GM23338 (cell line): ENCODE data around the gene EFCAB8. TPM values are rescaled to one million over a fixed set of nuclear protein-coding genes. Genes with fewer than 3 reads are reported as not detected.

Source experiments
- ATAC-seq: fragments of 200-7000 bp; cut with Tn5 transposase; 3 replicates; pipeline ENCODE4 v1.9.1; 2020
- DNase-seq: peaks from one replicate; pipeline ENCODE4 v3.0.0-alpha.2; 2015; ENCODE audit warnings: low spot score
- H2AFZ ChIP-seq: fragments of 200-600 bp; sonication (generic); 2 replicates; pipeline ENCODE4 v1.8.0; 2016; ENCODE audit warnings: antibody characterized with exemption, mild to moderate bottlenecking, moderate library complexity
- H3F3A ChIP-seq: fragments of 200-600 bp; sonication (generic); replicated peaks from 2 replicates; pipeline ENCODE4 v1.8.0; 2017; ENCODE audit warnings: antibody characterized with exemption, mixed run types, low read depth
- H3K27ac ChIP-seq: fragments of 200-600 bp; sonication (generic); 2 replicates; pipeline ENCODE4 v1.6.1; 2016; ENCODE audit warnings: low read depth
- H3K27me3 ChIP-seq: fragments of 200-600 bp; sonication (generic); 2 replicates; pipeline ENCODE4 v1.8.0; 2016; ENCODE audit warnings: mild to moderate bottlenecking, mixed run types, moderate library complexity; ENCODE audit not compliant: insufficient read depth
- H3K36me3 ChIP-seq: fragments of 200-600 bp; sonication (generic); 2 replicates; pipeline ENCODE4 v1.8.0; 2016; ENCODE audit warnings: mild to moderate bottlenecking; ENCODE audit not compliant: insufficient read depth
- H3K4me1 ChIP-seq: fragments of 200-600 bp; sonication (generic); 2 replicates; pipeline ENCODE4 v1.8.0; 2016; ENCODE audit warnings: mild to moderate bottlenecking, moderate library complexity; ENCODE audit not compliant: insufficient read depth
- H3K4me2 ChIP-seq: fragments of 200-600 bp; sonication (generic); 2 replicates; pipeline ENCODE4 v1.7.1; 2017; ENCODE audit warnings: mixed run types
- H3K4me3 ChIP-seq: fragments of 200-600 bp; sonication (generic); 2 replicates; pipeline ENCODE4 v1.6.1; 2016; ENCODE audit warnings: mixed run types
- H3K79me2 ChIP-seq: fragments of 200-600 bp; sonication (generic); replicated peaks from 2 replicates; pipeline ENCODE4 v1.8.0; 2017; ENCODE audit warnings: mild to moderate bottlenecking; ENCODE audit not compliant: insufficient read depth
- H3K9me2 ChIP-seq: fragments of 200-600 bp; sonication (generic); 2 replicates; pipeline ENCODE4 v1.8.0; 2017; ENCODE audit not compliant: insufficient read depth
- H4K20me1 ChIP-seq: fragments of 200-600 bp; sonication (generic); replicated peaks from 2 replicates; pipeline ENCODE4 v1.8.0; 2017; ENCODE audit warnings: mild to moderate bottlenecking; ENCODE audit not compliant: insufficient read depth
- H3K27ac Mint-ChIP-seq: 2 replicates; pipeline ENCODE4 v1.8.0; 2020; ENCODE audit warnings: inconsistent platforms, mild to moderate bottlenecking, moderate library complexity, mixed read lengths
- H3K27me3 Mint-ChIP-seq: 3 replicates; pipeline ENCODE4 v1.8.0; 2022; ENCODE audit warnings: low read depth, mild to moderate bottlenecking, moderate library complexity, mixed read lengths, inconsistent platforms; ENCODE audit not compliant: insufficient read depth, poor library complexity
- H3K36me3 Mint-ChIP-seq: 3 replicates; pipeline ENCODE4 v1.8.0; 2021; ENCODE audit warnings: low read depth, mild to moderate bottlenecking, inconsistent platforms, moderate library complexity, mixed read lengths
- H3K4me1 Mint-ChIP-seq: 3 replicates; pipeline ENCODE4 v1.8.0; 2020; ENCODE audit warnings: mild to moderate bottlenecking, inconsistent platforms, mixed read lengths
- H3K4me3 Mint-ChIP-seq: 3 replicates; pipeline ENCODE4 v1.8.0; 2021; ENCODE audit warnings: moderate library complexity, mild to moderate bottlenecking, inconsistent platforms, mixed read lengths
- H3K9me3 Mint-ChIP-seq: 3 replicates; pipeline ENCODE4 v1.8.0; 2020; ENCODE audit warnings: moderate library complexity, mild to moderate bottlenecking, inconsistent platforms, mixed read lengths
- CREB1 ChIP-seq: fragments of 250-450 bp; sonication (Bioruptor Pico); IDR thresholded peaks from 2 replicates; pipeline ENCODE4 v1.5.0; 2020; ENCODE audit warnings: low read depth, mild to moderate bottlenecking, moderate library complexity
- EZH2 ChIP-seq: fragments of 200-600 bp; sonication (generic); IDR thresholded peaks from one replicate; pipeline ENCODE4 v1.8.0; 2017; ENCODE audit warnings: antibody characterized with exemption, mild to moderate bottlenecking, low read depth; ENCODE audit not compliant: unreplicated experiment
- EZH2phosphoT487 ChIP-seq: fragments of 200-600 bp; sonication (generic); IDR thresholded peaks from one replicate; pipeline ENCODE4 v1.8.1; 2018; ENCODE audit warnings: antibody characterized with exemption; ENCODE audit not compliant: unreplicated experiment
- JUNB ChIP-seq: IDR thresholded peaks from one replicate; pipeline ENCODE4 v1.6.1; 2016; ENCODE audit warnings: antibody characterized with exemption; ENCODE audit not compliant: unreplicated experiment
- NANOG ChIP-seq: IDR thresholded peaks from 2 replicates; pipeline ENCODE4 v1.6.1; 2016; ENCODE audit warnings: antibody characterized with exemption, borderline replicate concordance
- POLR2AphosphoS5 ChIP-seq: IDR thresholded peaks from 2 replicates; pipeline ENCODE4 v1.6.1; 2016; ENCODE audit warnings: antibody characterized with exemption, low read depth
- STAT1 ChIP-seq: IDR thresholded peaks from one replicate; pipeline ENCODE4 v1.6.1; 2016; ENCODE audit warnings: antibody characterized with exemption; ENCODE audit not compliant: unreplicated experiment
- ZNF114 ChIP-seq: fragments of 250-450 bp; sonication (Bioruptor Pico); IDR thresholded peaks from 2 replicates; pipeline ENCODE4 v1.5.0; 2020; ENCODE audit warnings: mild to moderate bottlenecking, moderate library complexity
- ZNF331 ChIP-seq: fragments of 250-450 bp; sonication (Bioruptor Pico); IDR thresholded peaks from 2 replicates; pipeline ENCODE4 v1.5.0; 2020; ENCODE audit warnings: low read depth, mild to moderate bottlenecking, moderate library complexity
- polyA plus RNA-seq: library from polyadenylated mRNA; unstranded; fragments of >200 nt; fragmentation: Nextera tagmentation; extraction: Ambion mirVana; gene quantifications from 2 replicates; pipeline ENCODE4 v1.2.1, GENCODE V29; 2016
- total RNA-seq: library from RNA; depleted of rRNA; stranded (reverse); fragments of >200 nt; shearing (Covaris generic); gene quantifications from 2 replicates; pipeline ENCODE4 v1.2.3, GENCODE V29; 2014
- TF ChIP-seq, protein P1 (sequence below), 2 experiments: fragments of 200-600 bp in 1 of 2; sonication (generic) in 1 of 2; conservative IDR thresholded peaks; 2 replicates each; pipeline versions ENCODE4 v1.5.1 to v1.6.1; 2016 to 2017; ENCODE audit warnings: antibody characterized with exemption in 2 of 2, low read depth in 2 of 2, mild to moderate bottlenecking in 2 of 2, moderate library complexity in 1 of 2
- TF ChIP-seq, protein P2 (sequence below): IDR thresholded peaks from 2 replicates; pipeline ENCODE4 v1.6.1; 2016; ENCODE audit warnings: antibody characterized with exemption
- TF ChIP-seq, protein P3 (sequence below): IDR thresholded peaks from one replicate; pipeline ENCODE4 v1.6.1; 2018; ENCODE audit warnings: antibody characterized with exemption; ENCODE audit not compliant: unreplicated experiment
- TF ChIP-seq, protein P4 (sequence below): fragments of 250-450 bp; sonication (Bioruptor Pico); IDR thresholded peaks from 2 replicates; pipeline ENCODE4 v1.5.0; 2020; ENCODE audit warnings: mild to moderate bottlenecking, moderate library complexity

Gene EFCAB8
- total and polyA plus RNA-seq, 2 experiments from 2014 or later, result 0.35 TPM; not detected in 1

DNA sequence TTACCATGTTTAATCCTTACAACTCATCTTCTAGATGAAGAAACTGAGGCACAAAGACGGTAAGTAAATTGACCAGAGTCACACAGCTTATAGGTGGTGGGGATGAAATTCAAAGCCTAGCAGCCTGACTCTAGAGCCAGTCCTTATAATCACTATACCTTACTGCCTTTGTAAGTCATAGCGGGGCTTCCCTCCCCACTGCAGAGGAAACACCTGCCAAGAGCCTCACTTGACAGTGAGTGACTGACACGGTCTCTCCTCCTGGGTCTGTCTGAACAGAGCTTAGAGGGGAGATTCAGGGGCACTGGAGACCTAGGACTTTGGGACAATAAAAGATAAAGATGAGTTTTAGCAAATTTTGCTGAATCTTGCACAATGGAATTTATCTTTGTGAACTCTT lies 132.7 kb downstream of the EFCAB8 start:
- H3K36me3 Mint-ChIP-seq, result no peaks in the 10 kb centered on the region
- H3K79me2 ChIP-seq, result no peaks in the 10 kb centered on the region
- H3K27ac ChIP-seq, result no peak overlapping the region
- H4K20me1 ChIP-seq, result 0 out of 2 replicates have a peak, but pooled peaks cover 2% of the 10 kb centered on the region
- H3K4me1 ChIP-seq, result no peaks in the 10 kb centered on the region
- H3K4me2 ChIP-seq, result no peak overlapping the region
- H3K9me3 Mint-ChIP-seq, result no peaks in the 10 kb centered on the region; the same call in 2 of the 3 replicates
- no peak overlapping the region for H3K27ac Mint-ChIP-seq
- H3K4me3 ChIP-seq, result no peak overlapping the region
- H3F3A ChIP-seq, result no peaks in the 10 kb centered on the region
- no peaks in the 10 kb centered on the region for H3K36me3 ChIP-seq
- H3K27me3 ChIP-seq, result no peaks in the 10 kb centered on the region
- H3K9me2 ChIP-seq, result no peaks in the 10 kb centered on the region
- DNase-seq, result no peak
- no peaks in the 10 kb centered on the region for H3K4me1 Mint-ChIP-seq
- ATAC-seq, result no peak
- TF ChIP-seq EZH2phosphoT487, result no peak
- no peak for TF ChIP-seq EZH2
- TF ChIP-seq CREB1 (CRISPR knock-in tag), result no peak
- TF ChIP-seq JUNB, result no peak
- TF ChIP-seq, protein P1, sequence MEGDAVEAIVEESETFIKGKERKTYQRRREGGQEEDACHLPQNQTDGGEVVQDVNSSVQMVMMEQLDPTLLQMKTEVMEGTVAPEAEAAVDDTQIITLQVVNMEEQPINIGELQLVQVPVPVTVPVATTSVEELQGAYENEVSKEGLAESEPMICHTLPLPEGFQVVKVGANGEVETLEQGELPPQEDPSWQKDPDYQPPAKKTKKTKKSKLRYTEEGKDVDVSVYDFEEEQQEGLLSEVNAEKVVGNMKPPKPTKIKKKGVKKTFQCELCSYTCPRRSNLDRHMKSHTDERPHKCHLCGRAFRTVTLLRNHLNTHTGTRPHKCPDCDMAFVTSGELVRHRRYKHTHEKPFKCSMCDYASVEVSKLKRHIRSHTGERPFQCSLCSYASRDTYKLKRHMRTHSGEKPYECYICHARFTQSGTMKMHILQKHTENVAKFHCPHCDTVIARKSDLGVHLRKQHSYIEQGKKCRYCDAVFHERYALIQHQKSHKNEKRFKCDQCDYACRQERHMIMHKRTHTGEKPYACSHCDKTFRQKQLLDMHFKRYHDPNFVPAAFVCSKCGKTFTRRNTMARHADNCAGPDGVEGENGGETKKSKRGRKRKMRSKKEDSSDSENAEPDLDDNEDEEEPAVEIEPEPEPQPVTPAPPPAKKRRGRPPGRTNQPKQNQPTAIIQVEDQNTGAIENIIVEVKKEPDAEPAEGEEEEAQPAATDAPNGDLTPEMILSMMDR (conservative IDR thresholded peaks at IDR 0.05; ENCODE audit: low read depth in 2 of 2), result no peak
- TF ChIP-seq NANOG, result no peak
- TF ChIP-seq, protein P2, sequence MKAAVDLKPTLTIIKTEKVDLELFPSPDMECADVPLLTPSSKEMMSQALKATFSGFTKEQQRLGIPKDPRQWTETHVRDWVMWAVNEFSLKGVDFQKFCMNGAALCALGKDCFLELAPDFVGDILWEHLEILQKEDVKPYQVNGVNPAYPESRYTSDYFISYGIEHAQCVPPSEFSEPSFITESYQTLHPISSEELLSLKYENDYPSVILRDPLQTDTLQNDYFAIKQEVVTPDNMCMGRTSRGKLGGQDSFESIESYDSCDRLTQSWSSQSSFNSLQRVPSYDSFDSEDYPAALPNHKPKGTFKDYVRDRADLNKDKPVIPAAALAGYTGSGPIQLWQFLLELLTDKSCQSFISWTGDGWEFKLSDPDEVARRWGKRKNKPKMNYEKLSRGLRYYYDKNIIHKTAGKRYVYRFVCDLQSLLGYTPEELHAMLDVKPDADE, result no peak
- no peak for TF ChIP-seq STAT1
- TF ChIP-seq, protein P3, sequence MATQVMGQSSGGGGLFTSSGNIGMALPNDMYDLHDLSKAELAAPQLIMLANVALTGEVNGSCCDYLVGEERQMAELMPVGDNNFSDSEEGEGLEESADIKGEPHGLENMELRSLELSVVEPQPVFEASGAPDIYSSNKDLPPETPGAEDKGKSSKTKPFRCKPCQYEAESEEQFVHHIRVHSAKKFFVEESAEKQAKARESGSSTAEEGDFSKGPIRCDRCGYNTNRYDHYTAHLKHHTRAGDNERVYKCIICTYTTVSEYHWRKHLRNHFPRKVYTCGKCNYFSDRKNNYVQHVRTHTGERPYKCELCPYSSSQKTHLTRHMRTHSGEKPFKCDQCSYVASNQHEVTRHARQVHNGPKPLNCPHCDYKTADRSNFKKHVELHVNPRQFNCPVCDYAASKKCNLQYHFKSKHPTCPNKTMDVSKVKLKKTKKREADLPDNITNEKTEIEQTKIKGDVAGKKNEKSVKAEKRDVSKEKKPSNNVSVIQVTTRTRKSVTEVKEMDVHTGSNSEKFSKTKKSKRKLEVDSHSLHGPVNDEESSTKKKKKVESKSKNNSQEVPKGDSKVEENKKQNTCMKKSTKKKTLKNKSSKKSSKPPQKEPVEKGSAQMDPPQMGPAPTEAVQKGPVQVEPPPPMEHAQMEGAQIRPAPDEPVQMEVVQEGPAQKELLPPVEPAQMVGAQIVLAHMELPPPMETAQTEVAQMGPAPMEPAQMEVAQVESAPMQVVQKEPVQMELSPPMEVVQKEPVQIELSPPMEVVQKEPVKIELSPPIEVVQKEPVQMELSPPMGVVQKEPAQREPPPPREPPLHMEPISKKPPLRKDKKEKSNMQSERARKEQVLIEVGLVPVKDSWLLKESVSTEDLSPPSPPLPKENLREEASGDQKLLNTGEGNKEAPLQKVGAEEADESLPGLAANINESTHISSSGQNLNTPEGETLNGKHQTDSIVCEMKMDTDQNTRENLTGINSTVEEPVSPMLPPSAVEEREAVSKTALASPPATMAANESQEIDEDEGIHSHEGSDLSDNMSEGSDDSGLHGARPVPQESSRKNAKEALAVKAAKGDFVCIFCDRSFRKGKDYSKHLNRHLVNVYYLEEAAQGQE, result no peak
- no peak for TF ChIP-seq POLR2AphosphoS5
- TF ChIP-seq, protein P4, sequence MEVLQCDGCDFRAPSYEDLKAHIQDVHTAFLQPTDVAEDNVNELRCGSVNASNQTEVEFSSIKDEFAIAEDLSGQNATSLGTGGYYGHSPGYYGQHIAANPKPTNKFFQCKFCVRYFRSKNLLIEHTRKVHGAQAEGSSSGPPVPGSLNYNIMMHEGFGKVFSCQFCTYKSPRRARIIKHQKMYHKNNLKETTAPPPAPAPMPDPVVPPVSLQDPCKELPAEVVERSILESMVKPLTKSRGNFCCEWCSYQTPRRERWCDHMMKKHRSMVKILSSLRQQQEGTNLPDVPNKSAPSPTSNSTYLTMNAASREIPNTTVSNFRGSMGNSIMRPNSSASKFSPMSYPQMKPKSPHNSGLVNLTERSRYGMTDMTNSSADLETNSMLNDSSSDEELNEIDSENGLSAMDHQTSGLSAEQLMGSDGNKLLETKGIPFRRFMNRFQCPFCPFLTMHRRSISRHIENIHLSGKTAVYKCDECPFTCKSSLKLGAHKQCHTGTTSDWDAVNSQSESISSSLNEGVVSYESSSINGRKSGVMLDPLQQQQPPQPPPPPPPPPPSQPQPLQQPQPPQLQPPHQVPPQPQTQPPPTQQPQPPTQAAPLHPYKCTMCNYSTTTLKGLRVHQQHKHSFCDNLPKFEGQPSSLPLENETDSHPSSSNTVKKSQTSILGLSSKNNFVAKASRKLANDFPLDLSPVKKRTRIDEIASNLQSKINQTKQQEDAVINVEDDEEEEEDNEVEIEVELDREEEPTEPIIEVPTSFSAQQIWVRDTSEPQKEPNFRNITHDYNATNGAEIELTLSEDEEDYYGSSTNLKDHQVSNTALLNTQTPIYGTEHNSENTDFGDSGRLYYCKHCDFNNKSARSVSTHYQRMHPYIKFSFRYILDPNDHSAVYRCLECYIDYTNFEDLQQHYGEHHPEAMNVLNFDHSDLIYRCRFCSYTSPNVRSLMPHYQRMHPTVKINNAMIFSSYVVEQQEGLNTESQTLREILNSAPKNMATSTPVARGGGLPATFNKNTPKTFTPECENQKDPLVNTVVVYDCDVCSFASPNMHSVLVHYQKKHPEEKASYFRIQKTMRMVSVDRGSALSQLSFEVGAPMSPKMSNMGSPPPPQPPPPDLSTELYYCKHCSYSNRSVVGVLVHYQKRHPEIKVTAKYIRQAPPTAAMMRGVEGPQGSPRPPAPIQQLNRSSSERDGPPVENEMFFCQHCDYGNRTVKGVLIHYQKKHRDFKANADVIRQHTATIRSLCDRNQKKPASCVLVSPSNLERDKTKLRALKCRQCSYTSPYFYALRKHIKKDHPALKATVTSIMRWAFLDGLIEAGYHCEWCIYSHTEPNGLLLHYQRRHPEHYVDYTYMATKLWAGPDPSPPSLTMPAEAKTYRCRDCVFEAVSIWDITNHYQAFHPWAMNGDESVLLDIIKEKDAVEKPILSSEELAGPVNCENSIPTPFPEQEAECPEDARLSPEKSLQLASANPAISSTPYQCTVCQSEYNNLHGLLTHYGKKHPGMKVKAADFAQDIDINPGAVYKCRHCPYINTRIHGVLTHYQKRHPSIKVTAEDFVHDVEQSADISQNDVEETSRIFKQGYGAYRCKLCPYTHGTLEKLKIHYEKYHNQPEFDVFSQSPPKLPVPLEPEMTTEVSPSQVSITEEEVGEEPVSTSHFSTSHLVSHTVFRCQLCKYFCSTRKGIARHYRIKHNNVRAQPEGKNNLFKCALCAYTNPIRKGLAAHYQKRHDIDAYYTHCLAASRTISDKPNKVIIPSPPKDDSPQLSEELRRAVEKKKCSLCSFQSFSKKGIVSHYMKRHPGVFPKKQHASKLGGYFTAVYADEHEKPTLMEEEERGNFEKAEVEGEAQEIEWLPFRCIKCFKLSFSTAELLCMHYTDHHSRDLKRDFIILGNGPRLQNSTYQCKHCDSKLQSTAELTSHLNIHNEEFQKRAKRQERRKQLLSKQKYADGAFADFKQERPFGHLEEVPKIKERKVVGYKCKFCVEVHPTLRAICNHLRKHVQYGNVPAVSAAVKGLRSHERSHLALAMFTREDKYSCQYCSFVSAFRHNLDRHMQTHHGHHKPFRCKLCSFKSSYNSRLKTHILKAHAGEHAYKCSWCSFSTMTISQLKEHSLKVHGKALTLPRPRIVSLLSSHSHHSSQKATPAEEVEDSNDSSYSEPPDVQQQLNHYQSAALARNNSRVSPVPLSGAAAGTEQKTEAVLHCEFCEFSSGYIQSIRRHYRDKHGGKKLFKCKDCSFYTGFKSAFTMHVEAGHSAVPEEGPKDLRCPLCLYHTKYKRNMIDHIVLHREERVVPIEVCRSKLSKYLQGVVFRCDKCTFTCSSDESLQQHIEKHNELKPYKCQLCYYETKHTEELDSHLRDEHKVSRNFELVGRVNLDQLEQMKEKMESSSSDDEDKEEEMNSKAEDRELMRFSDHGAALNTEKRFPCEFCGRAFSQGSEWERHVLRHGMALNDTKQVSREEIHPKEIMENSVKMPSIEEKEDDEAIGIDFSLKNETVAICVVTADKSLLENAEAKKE (CRISPR knock-in tag), result no peak
- TF ChIP-seq ZNF114 (CRISPR knock-in tag), result no peak
- no peak for TF ChIP-seq ZNF331 (CRISPR knock-in tag)
- no peak overlapping the region for H2AFZ ChIP-seq
- peaks cover 5% of the 10 kb centered on the region for H3K27me3 Mint-ChIP-seq
- no peak overlapping the region for H3K4me3 Mint-ChIP-seq
